ENCODE measurements around the gene EHBP1L1. TPM values are rescaled to one million over a fixed set of nuclear protein-coding genes. Genes with fewer than 3 reads are reported as not detected.

EHBP1L1 gene
- polyA plus RNA-seq, 10 donors = 140 to 326 (median 260) TPM

DNA sequence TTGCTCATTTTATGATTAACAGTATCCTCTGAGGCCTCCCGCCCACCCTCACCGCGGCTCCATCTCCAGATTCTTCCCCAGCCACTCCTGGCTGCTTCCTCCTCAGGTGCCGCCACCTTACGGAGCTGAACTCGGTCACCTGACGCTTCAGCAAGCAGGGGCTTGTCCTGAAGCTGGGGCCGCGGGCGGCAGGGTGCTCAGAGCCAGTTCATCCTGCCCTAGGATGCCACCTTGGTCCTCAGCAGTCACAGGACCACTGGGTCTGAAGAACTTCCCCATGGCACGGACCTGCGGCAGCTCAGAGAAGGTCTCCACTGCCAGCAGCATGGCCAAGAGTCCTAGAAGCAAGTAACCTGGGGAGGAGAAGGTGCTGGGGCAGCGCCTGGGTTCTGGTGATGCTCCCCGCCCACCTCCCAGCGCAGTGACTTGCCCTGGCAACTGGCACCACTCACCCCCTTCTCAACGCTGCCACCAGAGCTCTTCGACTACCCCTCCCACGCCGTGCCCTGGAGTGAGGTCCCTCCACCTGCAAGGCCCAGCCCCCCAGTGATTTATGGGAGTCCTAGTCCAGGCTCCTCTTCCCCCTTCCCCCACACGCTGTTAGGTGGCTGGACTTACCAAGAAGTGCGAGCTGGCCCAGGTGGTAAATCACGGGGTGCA, 17.1 kb downstream of the EHBP1L1 start:
- no peak for DNase-seq

GRCh38 chr11:65593518-65594414, 17.9 kb downstream of the EHBP1L1 start:
- peak in 1 of 3 donors; percentile 63 for DNase-seq

GRCh38 chr11:65595131-65595530, 19.3 kb downstream of the EHBP1L1 start:
- DNase-seq = no peak

DNA sequence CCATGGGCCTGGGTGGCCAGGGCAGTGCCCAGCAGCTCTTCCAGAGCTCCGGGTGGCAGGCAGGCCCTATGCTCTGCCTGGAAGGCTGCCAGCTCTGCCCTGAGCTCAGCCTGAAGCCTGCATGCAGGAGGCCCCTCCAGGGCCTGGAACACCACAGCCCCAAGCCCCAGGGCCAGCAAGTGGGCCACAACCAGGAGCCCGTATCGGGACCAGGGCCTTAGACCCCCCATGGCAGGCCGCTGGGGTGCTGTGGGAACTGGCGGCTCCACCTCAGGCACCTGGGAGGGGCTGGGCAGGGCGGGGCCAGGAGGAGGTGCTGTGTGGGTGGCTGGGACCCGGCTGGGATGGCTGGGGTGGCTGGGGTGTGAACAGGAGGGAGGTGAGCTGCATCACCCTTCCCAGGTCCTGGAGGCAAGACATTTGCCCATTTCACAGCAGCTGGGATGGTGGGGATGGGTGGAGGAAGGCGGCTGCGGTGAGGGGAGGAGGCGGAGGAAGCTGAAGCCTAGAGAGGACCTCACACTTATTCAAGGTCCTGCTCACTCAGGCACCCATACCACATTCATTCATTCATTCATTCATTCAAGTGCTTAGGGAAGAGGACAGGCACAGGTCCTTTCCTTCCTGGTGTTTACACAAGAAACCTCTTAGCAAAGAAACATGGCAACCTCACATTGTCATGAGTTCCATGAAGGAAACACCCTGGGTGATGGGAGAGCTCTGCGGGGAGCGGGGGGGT, 19.9 kb downstream of the EHBP1L1 start, which contains the start of gene KCNK7:
Gene KCNK7, minus strand, starts transcription at position 258 of the 739 bp plus-strand sequence. Its CDS starts 28 bp downstream, at position 230.
- no peak for DNase-seq

DNA sequence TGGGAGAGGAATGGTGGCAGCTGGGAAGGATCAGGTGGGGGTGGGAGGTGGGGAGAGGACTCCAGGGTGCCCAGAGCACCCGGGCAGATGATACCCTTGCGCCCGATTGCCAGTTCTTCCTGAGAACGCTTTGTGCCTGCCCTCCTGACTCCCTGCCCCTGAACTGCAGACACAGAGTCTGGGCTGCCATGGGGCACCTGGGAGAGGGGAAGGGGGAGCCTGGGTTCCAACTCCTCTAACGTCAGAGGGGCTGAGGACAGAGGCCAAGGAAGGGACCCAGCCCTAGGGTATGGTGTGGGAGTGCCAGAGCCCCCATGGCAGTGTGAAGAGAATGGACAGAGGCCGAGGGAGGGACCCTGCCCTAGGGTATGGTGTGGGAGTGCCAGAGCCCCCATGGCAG, 20.7 kb downstream of the EHBP1L1 start:
- no peak for DNase-seq

GRCh38 chr11:65598258-65598699, 22.4 kb downstream of the EHBP1L1 start:
- DNase-seq = no peak

GRCh38 chr11:65599216-65599954, 23.5 kb downstream of the EHBP1L1 start:
- DNase-seq = no peak

- DNase-seq = no peak
Measured at GRCh38 chr11:65599955-65600246, 24.0 kb downstream of the EHBP1L1 start.

DNA sequence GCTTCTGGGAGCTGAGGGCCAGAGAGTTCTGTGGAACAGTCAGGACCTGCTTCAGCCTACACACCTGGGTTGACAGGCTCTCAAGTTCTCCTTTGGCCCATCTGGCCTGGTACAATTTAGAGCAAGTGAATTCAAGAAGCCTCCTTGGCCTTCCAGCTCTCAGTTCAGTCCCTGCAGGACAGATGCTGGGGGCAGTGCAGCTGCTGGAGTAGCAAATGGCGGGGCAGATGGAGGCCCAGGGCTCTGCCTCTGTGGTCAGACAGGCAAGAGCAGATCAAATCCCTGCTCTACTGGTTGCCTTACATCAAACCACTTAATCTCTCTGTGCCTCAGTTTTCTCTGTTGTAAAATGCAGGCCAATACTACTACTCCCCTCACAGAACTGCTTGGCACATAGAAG, 28.4 kb downstream of the EHBP1L1 start:
- DNase-seq = no peak

- peak; percentile 93 to 96 (median 96) for DNase-seq
Measured at GRCh38 chr11:65606876-65607613, 31.2 kb downstream of the EHBP1L1 start.

DNA sequence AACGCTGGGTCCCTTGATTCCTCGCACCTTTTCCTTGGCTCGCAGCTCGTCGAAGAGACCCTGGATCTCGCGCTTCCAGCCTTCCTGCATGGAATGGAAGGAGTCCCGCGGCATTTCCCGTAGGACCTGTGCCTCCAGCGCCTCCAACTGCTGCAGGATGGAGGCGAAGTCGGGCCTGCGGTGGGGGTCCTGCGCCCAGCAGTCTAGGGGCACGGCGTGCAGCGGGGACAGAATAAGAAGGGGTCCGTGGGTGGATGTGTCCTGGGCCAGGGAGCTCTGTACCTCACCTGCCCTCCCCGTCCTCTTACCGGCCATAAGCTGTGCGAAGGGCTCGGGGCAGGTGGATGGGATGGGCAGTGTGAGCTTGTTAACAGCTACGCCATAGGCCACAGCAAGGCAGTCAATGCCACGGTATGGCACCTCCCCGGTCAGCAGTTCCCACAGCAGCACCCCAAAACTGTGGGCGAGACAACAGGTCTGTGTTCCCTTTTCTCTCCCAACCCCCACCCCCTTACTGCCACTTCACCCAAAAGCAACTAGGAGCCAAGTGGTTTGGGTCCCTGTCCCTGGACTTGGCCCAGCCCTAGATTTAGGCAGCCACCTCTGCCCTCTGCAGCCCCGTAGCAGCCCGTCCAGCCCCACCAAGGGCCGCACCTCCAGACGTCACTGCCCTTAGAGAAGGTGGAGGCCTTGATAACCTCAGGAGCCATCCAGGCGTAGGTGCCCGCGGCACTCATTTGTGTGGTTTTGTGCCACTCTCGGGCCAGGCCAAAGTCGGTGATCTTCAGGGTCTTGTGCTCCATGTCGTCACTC, 32.0 kb downstream of the EHBP1L1 start:
- no peak for DNase-seq

DNA sequence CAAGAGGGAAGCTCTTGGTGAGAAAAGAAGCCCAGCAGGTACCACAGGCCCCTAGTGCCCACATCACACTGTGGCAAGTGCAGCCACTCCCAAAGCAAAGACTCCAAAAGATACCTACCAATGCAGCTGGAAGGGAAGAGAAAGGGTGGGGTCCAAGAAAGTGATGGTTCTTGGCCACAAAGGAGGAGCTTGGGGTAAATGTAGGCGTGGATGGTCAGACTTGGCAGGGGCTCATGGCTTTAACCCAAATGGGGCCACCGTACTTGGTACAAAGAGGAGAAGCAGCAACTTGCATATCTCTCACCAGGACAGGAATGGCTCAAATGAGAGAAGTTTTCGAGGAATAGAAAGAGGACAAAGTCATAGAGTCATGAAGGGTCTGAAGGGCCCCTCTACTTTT, 33.4 kb downstream of the EHBP1L1 start:
- DNase-seq = no peak

DNA sequence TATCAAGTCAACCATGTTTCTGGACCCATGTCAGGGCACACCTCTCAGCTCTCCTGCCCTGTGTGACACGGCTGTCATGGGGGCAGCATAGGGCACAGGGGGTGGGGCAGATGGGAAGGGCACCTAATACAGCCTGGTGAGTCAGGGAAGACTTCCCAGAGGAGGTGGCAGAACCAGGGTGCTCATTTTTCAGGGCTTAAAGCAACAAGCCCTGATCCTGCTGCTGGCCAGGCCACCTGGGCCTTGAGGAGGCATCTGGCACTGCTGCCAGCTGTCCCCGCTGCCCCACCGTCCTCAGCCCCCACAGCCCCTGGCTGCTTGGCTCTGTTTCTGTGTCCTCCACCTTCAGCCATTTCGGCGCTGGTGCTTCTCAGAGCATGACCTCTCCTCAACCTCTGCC, 33.8 kb downstream of the EHBP1L1 start:
- no peak for DNase-seq

DNA sequence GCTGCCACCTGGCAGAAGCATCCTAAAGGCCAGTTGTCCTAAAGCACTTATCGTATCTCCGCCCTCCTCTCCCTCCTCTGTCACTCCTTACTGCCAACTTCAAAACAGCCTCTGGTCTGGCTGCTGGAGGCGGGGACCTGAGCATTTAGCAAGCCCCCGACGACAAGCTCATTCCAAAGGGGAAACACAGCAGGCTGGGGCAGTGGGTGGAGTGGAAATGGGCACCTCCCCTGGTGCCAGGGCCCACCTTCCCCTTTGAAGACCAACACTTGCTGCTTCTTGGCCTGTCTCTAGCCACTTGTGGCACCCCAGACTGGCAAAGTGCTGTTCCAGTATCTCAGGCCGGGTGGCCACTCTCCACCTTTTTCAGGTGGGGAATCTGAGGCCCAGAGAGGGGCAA, 34.6 kb downstream of the EHBP1L1 start:
- DNase-seq = no peak

DNA sequence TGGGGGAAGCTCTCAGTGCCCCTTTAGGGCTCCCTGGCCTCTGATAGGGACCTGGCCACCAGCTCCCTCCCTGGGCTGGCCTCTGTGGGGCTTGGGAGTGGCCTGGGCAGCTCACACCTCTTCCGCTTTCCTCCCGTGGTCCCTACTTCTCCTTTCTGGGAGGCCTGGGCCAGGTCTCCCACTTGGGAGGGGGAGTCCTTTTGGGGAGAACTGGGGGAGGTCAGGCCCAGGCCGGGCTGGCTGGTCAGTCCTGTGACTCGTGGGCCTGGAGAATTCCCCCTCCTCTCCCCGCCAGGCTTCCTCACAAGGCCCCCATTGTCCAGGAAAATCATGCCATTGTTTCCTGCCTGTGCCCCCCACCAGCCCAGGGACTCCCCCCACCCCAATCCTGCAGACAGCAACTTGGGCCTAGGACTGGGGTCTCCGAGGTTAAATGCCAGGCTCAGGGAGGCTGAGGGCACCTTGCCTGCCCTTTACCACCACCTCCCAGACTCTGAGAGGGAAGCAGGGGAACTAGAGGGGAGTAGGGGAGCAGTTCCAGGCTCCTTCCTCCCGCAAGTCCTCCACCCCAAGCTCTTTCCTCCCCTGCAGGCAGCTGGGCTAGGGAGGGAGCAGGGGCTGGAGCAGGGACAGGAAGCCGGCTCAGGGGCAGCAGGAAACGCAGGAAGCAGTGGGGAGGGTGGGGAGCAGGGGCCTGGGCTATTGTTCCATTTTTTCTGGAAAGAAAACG, 35.3 kb downstream of the EHBP1L1 start:
- peak in 1 of 3 donors; percentile 67 for DNase-seq

GRCh38 chr11:65611758-65612603, 36.1 kb downstream of the EHBP1L1 start:
- peak in 1 of 3 donors; percentile 37 for DNase-seq

- no peak for DNase-seq
Measured at GRCh38 chr11:65612691-65613090, 36.8 kb downstream of the EHBP1L1 start.

Data from muscle of back (tissue), 11 donors.